GM10847 (cell line): ENCODE measurements around the gene P3H4.

Source experiments
- POLR2A ChIP-seq: IDR thresholded peaks from 2 replicates; pipeline ENCODE4 v1.6.1; 2011; ENCODE audit not compliant: insufficient read length; ENCODE audit errors: extremely low read depth

The P3H4 gene

DNA sequence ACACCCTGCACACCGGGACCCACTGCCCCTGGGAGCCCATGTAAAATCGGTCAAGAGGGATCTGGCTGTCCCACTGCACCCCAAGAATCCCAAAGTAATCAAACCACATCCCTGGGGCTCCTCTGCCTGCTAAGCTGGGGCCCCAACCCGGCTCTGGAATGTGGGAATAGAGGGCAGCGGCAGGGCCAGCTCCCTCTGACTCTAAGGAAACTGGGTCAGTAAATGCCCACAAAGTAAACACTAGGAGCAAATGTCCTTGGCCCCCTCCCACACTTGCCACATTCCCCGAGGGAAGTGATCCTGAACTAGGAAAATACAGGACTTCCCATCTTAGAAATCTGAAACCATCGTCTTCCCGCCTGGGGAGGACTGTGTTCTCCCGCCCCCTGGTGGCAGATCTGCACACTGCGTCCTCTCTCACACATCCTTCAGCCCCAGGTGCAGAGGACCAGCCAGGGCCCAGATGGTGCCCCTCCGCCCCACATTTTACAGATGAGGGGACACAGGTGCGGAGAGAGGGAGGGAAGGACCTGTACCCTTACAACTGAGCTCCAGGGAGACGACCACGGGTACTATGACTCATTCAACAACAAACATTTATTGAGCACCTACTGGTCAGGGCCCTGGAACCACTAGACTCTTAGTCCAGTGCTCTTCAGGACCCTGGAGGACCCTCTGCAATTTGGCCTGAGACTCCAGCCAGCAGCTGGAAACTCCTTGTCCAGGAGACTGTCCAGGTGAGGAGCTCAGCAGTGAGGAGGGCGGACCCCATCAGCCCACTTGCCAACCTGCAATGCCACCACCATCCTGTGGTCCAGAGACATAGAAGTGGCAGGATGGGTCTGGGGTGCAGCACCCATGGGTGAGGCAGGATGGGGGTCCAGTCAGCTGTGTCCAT, 10.1 kb downstream of the P3H4 start:
- no peak for TF ChIP-seq POLR2A

DNA sequence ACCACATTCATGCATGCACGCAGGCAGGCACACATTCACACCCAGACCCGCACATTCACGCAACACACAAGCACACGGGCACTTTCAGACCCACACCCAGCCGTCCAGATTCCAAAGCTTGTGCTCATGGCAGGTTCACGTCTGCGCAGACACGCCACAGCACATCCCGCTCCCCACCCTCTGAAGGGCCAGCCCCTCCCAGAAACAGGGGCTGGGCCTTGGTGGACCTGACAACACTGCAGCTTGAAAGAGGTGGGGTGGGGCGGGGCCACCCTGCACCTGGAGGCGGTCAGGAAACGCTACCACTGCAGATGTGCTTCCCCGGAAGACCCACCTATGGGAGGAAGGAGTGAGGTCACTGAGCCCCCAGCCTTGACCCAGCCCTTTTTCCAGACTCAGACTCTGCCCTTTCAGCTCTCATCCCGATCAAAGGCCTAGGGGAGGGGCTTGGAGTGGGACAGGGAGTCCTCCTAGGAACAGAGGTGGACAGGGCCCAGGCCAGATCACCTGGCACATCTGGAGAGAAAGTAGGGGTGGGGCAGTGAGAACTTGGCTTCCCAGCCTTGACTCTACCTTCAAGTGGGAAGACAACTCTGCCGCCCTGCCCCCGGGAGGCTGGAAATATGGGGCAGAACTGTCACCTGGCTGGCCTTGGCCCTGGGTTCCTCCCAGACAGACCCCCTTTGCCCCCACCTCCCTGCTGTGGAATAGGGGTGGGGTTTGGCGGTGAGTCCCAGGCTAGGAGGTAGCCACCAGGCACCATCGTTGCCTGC, 11.0 kb downstream of the P3H4 start:
- TF ChIP-seq POLR2A, result no peak

DNA sequence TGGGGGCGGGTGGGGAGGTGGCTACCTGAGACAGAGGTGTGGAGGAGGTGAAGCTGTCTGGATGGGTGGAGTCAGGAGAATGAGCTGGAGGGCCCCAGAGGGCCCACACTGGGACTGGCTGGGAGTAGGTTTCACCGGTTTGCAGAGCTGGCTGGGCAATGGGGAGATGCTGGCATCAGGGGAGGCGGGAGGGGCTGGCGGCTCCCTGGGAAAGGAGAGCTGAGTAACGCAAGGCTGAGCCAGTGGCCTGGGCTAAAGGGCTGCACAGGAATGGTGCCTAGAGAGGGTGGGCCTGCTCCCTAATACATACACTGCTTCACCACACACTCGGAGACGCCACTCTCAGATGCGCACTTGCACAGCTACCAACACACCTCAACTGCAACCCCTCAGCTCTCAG, 12.4 kb downstream of the P3H4 start:
- TF ChIP-seq POLR2A, result no peak

DNA sequence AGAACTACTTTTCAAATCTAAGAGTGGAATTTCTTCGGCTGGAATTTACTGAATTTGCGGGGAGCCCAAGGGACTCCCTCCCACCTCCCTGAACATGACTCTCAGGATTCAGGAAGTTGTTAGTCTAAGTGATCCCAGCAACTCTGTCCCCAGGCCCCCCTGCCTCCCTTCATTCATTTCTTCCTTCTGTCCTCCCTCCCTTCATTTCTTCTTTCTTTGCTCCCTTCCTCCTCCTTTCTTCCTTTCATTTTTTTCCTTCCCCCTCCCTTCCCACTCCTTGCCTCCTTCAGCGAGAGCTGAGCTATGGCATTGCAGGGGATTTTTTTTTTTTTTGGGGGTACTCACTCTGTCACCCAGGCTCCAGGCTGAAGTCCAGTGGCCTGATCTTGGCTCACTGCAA, 14.4 kb downstream of the P3H4 start:
- TF ChIP-seq POLR2A, result no peak

DNA sequence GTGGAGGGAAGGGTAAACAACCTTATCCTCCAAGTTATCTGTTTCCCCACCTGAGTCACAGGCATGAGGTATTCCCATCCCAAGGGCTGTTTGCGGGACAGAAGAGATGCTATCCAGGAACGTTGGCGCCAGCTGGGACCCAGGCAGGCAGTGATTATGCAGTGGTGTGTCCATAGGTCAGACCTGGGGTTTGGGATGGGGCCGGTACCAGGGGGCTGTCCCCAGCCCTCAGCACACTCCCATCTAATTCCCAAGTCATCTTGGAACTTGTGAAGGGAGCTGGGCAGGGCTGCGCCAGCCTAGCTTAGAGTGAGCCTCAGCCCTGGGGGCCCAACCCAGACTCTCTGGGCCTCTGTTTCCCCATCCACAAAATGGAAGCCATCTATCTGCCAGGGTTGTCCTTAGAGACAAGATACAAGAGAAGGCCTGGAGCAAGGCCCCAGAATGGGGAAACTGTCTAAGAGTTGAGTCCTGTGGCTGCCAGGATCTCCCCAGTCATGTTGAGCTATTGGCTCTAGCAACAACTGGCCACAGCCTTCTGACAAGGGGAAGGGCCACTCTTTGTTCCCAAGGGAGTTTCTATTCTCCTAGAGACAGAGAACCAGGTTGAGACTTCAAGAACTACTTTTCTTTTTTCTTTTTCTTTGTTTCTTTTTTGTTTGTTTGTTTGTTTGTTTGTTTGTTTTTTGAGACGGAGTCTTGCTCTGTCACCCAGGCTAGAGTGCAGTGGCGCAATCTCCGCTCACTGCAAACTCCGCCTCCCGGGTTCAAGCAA, 15.4 kb downstream of the P3H4 start:
- no peak for TF ChIP-seq POLR2A

DNA sequence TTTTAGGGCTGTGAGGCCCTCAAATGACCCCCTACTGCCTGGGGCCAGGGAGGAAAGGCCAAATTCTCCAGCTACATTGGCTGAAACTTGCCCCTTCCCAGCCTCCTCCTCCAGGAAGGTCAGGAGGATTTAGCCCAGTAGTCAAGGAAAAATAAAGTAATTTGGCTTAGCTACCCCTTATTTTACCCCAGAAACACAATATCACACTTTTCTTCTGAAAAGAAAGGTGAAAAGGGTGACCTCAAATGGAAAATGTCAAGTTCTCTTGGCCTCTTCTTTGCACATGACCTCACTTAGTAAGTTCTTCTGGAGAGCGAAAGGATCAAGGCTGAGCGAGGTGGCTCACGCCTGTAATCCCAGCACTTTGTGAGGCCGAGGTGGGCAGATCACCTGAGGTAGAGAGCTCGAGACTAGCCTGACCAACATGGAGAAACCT, 17.2 kb downstream of the P3H4 start:
- no peak for TF ChIP-seq POLR2A

DNA sequence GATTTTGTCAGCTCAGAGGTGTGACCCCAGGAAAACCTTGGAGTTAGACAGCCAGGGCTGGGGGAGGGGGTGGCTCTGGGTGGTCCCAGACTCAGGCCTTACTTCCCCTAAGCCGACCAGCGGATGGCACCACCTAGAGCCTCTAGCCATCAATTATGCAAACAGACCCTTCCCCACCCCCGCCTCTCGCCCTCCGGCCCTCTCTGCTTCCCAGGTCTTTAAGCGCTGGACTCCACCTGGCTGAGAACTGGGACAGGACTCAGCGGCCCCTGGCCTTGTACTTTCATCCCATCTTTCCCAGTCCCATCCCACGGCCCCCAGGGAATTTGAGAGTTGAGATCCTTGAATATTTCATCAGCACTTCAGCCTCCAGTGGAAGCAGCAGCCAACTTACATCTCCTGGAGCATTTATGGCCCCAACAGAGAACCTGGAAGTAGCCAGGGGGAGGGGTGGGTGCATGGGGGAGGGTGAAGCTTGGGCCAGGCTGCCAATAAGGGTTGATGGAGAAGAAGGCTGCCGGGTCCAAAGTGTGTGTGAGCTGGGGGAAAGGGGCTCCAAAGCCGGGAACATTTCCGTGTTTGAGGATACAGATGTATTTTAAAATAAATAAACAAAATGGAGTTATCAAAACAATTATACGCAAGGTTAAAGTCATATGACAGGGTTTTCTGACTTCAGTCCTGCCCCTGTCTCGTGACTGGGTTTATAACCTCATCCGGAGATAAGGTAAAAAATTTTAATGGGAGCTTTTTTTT, 17.8 kb downstream of the P3H4 start:
- TF ChIP-seq POLR2A, result no peak

DNA sequence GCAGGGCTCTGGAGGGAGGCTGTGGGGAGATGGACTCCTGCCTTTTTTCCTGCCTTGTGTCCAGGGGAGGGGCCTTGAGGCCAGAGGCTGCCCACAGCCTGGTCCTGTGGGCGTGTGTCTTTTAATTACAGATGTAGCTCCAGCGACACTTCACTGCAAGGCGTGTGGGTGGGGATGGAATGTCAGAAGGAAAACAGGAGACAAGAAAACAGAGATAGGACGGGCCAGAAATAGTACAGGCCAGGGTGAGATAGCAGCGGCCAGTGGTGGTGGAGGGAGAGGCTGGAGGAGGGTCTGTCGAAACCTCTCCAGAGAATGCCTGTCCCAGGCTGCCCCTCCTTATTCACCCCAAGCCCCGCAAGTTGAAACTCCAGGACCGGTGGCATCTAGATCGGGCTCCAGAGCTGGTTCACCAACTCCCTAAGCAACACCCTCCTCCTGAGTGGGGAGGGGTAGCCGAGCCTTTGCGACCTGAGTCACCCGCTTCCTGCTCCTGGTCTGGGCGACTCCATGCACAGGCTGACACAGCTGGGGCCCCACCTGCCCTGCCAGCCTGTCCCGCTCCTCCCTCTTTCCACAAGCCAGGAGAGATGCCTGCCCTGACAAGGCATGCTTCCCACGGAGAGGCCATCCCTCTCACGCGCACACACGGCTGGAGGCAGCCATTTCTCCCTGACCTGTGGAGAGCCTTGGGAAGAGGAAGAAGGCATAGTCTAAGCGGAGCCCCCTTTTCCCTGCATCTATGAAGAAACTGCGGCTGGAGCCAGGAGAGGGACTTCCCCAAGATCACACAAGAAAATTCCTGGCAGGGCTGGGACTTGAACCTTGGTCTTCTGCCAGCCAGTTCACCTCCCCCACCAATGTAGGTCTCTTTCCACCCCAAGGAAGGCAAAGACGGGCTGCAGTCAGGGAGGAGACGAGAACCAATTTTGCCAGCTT, 18.6 kb downstream of the P3H4 start:
- TF ChIP-seq POLR2A, result no peak

DNA sequence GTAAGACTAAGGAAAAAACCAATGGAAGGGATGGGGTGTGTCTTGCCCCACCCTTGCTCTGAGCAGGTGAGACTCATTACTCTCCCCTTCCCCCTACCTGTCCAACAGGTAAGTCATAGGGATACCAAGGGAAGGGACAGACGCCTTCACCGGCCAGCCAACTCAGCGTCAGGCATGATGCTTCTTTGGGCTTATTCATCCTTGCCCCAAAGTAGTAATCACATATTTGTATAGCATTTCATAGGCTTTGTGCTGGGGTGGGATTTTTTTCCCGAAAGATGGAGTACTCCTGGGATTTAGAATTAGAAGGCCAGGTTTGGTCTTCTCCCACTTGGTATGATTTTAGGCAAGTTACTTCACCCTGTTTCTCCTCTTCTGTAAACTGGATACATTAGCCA, 24.7 kb downstream of the P3H4 start:
- TF ChIP-seq POLR2A, result no peak

DNA sequence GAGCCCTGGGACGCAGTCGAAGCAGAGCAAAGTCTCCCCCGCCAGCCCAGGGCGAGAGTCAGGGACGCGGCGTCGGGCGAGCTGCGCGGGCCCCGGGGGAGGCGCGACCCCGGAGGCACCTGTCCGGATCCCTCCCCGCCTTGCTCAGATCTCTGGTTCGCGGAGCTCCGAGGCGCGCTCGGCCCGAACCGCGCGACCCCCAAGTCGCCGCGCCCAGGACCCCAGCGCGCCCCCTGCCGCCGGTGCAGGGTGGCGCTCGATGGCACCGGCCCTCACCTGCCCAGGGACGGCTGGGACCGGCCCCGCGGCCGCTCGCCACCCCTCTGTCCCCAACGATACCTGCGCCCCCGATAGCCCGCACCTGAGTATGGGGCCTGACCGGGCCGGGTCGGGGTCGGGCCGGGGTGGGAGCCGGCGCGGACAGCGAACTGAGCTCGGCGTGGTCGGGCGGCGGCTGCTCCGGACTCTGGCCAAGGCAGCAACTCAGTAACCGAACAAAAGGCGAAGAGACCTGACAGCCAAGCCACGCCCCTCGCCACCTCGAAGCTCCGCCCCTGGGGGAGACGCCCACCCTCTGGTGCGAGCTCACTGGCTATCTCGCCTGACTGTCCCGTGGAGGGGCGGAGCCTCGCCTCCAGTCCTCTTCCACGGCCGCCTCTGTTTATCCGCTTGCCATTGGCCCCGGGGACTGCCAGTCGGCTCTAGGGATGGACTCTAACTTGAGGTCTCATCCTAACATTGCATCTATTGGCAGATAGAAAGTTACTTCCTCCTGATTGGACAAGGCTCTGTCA, 25.3 kb downstream of the P3H4 start, which contains the start of gene JUP:
Gene JUP (minus strand): TSS at position 485 of the 794 bp plus-strand sequence. CDS start 14,857 bp downstream, outside the sequence.
- no peak for TF ChIP-seq POLR2A

DNA sequence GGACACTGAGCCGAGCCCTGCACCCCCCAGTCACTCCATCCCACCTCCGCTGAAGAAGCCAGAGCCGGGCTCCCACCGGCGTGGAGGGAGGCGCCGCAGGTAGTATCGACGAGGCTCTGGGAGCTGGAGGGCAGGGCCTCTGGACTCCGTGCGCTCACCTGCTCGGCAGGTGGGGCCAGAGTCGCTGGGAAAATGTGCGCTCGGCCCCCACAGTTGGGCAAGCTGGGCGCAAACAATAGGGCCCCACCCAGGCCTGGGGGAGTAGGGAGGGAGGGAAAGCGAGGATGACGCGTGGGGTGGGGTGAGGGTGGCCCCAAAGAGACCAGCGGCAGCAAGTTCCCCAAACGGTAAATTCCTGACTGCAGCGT, 25.9 kb downstream of the P3H4 start:
- TF ChIP-seq POLR2A, result no peak

DNA sequence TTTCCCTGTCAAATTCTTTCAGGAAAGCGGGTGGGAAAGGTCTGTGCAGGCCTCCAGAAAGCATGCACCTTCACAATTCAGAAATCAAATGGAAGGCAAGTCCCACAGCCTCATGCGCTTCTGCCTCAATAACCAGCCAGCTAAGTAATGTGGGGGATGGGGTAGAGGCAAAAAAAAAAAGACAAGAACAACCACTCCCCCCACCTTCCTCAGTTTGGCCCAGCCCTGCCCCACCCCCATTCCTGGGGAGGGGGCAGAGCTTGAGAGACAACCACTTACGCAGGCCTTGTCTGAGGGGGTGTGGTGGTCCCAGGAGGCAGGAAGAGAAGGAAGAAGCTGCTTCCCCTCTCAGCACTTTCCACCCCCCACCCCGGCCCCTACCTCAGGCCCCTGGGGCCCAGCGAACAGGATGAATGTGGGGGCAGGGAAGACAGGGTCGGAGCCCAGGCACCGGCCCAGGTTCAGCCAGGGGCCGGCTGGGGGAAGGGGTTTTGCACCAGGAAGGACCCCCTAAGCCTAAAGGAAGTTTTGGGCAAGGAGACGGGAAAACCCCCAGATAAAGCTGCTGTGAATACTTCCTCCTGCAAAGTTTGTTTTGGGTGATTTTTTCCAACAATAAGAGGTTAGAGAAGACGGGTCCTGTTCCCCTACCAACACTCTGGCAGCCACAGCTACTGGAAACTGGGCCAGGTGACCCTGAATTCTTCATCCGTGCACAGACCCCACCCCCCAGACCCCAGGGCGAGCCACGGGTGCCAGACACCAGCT, 26.5 kb downstream of the P3H4 start:
- TF ChIP-seq POLR2A, result no peak

DNA sequence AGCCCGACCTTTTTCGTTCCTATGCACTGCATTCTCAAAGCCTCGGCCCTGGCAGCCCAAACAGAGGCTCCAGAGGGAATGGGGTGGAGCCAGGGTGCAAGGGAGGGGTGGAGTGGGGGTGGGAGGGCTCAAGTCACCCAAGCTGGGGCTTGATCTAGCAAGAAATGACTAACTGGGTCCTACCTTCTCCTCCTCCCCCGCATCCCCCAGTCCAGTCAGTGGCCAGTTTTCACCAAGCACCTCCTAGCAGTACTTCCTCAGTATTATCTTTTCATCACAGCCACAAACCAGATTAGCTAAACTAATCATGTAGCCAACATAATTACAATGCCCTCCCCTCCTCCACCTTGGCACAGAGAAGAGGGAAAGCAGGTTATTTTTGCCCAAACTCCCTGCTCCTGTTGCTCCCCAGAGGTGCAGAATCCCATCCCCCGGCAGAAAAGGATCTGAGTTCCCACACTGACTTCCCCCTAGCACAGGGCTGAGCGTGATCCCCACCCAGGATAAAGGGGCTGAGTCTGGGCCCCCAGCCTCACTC, 27.5 kb downstream of the P3H4 start:
- TF ChIP-seq POLR2A, result no peak
